ENCODE data around the gene TRIM44. TPM values are rescaled to one million over a fixed set of nuclear protein-coding genes. Genes with fewer than 3 reads are reported as not detected.

The TRIM44 gene
- total and polyA plus RNA-seq, 4 donors: 3.7 to 15.1 (median 10.4) TPM

DNA sequence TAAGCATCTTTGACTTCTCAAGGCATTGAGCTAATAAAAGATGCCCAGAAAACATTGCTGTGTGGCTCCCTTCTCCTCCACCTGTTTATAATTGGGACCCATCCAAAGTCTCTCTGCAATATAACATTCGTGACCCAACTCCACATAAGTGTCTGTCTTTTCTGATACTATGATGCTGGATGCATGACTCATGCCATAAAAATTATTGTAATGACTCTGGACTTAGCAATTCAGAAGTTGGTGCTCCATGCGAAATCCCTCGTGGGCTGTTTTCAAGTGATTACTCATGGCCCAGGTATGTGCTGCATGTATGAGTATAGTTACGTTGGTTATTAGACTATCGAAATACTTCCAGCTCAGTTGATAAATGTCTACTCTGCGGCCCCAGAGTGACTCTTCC lies 32.7 kb upstream of the TRIM44 start:
- TF ChIP-seq SP1 (IDR thresholded peaks at IDR 0.05) (no peak), HNF4G (IDR thresholded peaks at IDR 0.05) (no peak), NR2F2 (IDR thresholded peaks at IDR 0.05) (no peak), FOXA1 (IDR thresholded peaks at IDR 0.05) (no peak), GABPA (IDR thresholded peaks at IDR 0.05 in 1 of 2, conservative IDR thresholded peaks at IDR 0.05 in 1 of 2) (no peak), FOXA2 (IDR thresholded peaks at IDR 0.05) (no peak), EGR1 (IDR thresholded peaks at IDR 0.05; ENCODE audit: low read depth in 2 of 2) (no peak), JUND (IDR thresholded peaks at IDR 0.05) (no peak), HNF4A (conservative IDR thresholded peaks at IDR 0.05) (no peak), YY1 (IDR thresholded peaks at IDR 0.05) (no peak), RAD21 (IDR thresholded peaks at IDR 0.05) (no peak), RXRA (IDR thresholded peaks at IDR 0.05) (no peak), TAF1 (conservative IDR thresholded peaks at IDR 0.05) (no peak)
- TF ChIP-seq, protein P1, sequence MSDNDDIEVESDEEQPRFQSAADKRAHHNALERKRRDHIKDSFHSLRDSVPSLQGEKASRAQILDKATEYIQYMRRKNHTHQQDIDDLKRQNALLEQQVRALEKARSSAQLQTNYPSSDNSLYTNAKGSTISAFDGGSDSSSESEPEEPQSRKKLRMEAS (IDR thresholded peaks at IDR 0.05): no peak
- TF ChIP-seq, protein P2, sequence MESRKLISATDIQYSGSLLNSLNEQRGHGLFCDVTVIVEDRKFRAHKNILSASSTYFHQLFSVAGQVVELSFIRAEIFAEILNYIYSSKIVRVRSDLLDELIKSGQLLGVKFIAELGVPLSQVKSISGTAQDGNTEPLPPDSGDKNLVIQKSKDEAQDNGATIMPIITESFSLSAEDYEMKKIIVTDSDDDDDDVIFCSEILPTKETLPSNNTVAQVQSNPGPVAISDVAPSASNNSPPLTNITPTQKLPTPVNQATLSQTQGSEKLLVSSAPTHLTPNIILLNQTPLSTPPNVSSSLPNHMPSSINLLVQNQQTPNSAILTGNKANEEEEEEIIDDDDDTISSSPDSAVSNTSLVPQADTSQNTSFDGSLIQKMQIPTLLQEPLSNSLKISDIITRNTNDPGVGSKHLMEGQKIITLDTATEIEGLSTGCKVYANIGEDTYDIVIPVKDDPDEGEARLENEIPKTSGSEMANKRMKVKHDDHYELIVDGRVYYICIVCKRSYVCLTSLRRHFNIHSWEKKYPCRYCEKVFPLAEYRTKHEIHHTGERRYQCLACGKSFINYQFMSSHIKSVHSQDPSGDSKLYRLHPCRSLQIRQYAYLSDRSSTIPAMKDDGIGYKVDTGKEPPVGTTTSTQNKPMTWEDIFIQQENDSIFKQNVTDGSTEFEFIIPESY (IDR thresholded peaks at IDR 0.05): no peak
- TF ChIP-seq, protein P3, sequence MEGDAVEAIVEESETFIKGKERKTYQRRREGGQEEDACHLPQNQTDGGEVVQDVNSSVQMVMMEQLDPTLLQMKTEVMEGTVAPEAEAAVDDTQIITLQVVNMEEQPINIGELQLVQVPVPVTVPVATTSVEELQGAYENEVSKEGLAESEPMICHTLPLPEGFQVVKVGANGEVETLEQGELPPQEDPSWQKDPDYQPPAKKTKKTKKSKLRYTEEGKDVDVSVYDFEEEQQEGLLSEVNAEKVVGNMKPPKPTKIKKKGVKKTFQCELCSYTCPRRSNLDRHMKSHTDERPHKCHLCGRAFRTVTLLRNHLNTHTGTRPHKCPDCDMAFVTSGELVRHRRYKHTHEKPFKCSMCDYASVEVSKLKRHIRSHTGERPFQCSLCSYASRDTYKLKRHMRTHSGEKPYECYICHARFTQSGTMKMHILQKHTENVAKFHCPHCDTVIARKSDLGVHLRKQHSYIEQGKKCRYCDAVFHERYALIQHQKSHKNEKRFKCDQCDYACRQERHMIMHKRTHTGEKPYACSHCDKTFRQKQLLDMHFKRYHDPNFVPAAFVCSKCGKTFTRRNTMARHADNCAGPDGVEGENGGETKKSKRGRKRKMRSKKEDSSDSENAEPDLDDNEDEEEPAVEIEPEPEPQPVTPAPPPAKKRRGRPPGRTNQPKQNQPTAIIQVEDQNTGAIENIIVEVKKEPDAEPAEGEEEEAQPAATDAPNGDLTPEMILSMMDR (IDR thresholded peaks at IDR 0.05; ENCODE audit: low read depth, low read length, missing input control): no peak
- TF ChIP-seq, protein P4, sequence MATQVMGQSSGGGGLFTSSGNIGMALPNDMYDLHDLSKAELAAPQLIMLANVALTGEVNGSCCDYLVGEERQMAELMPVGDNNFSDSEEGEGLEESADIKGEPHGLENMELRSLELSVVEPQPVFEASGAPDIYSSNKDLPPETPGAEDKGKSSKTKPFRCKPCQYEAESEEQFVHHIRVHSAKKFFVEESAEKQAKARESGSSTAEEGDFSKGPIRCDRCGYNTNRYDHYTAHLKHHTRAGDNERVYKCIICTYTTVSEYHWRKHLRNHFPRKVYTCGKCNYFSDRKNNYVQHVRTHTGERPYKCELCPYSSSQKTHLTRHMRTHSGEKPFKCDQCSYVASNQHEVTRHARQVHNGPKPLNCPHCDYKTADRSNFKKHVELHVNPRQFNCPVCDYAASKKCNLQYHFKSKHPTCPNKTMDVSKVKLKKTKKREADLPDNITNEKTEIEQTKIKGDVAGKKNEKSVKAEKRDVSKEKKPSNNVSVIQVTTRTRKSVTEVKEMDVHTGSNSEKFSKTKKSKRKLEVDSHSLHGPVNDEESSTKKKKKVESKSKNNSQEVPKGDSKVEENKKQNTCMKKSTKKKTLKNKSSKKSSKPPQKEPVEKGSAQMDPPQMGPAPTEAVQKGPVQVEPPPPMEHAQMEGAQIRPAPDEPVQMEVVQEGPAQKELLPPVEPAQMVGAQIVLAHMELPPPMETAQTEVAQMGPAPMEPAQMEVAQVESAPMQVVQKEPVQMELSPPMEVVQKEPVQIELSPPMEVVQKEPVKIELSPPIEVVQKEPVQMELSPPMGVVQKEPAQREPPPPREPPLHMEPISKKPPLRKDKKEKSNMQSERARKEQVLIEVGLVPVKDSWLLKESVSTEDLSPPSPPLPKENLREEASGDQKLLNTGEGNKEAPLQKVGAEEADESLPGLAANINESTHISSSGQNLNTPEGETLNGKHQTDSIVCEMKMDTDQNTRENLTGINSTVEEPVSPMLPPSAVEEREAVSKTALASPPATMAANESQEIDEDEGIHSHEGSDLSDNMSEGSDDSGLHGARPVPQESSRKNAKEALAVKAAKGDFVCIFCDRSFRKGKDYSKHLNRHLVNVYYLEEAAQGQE (IDR thresholded peaks at IDR 0.05): no peak
- TF ChIP-seq, protein P5, sequence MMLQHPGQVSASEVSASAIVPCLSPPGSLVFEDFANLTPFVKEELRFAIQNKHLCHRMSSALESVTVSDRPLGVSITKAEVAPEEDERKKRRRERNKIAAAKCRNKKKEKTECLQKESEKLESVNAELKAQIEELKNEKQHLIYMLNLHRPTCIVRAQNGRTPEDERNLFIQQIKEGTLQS (IDR thresholded peaks at IDR 0.05): no peak
- no peaks in the 10 kb centered on the region for H3K36me3 ChIP-seq (ENCODE audit: control insufficient read depth in 4 of 4, insufficient read depth in 3 of 4, low read depth in 1 of 4, low read length in 3 of 4)
- 85% methylated on average over 6 of the region's 6 CpGs for WGBS
- H3K9me3 ChIP-seq (ENCODE audit: control insufficient read depth in 4 of 4, low read length in 3 of 4): no peaks in the 10 kb centered on the region
- no peaks in the 10 kb centered on the region for H3K27me3 ChIP-seq (ENCODE audit: control insufficient read depth in 4 of 4, insufficient read depth in 4 of 4, low read length in 3 of 4)
- H3K4me3 ChIP-seq (ENCODE audit: low read depth in 1 of 3, low read length in 3 of 3): no peak overlapping the region
- no peaks in the 10 kb centered on the region for H3K4me1 ChIP-seq (ENCODE audit: control insufficient read depth in 4 of 4, insufficient read depth in 4 of 4, low read length in 3 of 4)
- H3K27ac ChIP-seq (ENCODE audit: low read depth in 1 of 2, low read length in 2 of 2): no peak overlapping the region
- no peak for DNase-seq (ENCODE audit: low spot score)
- no peak overlapping the region for H3K9ac ChIP-seq (ENCODE audit: low read depth in 1 of 2, low read length in 2 of 2)
